Fibroblast of skin of right quadriceps (primary cell): ENCODE results near the gene DAG1.

ENCODE experiments used
- DNase-seq: peaks from one replicate; pipeline ENCODE4 v3.0.0-alpha.2; 2013

The DAG1 gene

DNA sequence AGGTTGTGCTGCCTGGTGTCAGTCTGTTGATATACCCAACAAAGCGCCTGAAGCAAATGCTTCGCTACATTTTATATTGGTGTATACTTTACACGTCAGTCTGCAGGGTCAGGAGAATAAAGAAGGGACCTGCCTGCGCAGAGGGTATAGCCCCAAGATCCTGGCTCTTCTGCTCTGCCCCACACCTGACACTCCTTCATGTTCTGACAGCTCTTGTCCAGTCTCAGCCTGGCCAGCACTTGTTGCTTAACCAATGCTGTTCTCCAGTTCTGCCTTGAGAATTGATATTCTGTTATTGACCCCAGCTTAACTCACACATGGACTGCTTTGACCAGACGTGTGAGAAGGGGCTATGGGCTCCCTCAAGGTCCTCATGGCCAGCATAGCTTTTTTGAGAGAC lies 48.4 kb downstream of the DAG1 start:
- DNase-seq: no peak

DNA sequence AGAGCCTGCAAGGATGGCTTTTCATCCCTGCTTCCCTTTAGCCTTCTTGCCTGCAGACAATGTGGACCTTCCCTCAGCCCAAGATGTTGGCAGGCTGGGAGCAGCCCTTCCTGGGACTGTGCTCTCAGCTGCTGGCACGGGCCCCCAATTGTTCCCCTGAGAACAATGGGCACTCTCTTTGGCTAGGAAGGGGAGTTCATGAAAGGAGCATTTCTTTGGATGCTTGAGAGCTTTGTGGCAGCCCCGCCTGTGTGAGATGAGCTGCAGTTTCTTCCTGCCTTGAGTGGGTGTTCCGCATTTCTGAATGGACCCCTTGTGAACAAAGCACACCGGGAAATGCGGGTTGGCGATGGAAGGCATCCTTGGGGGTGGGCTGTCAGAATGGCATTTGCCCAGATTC lies 49.2 kb downstream of the DAG1 start:
- no peak for DNase-seq

DNA sequence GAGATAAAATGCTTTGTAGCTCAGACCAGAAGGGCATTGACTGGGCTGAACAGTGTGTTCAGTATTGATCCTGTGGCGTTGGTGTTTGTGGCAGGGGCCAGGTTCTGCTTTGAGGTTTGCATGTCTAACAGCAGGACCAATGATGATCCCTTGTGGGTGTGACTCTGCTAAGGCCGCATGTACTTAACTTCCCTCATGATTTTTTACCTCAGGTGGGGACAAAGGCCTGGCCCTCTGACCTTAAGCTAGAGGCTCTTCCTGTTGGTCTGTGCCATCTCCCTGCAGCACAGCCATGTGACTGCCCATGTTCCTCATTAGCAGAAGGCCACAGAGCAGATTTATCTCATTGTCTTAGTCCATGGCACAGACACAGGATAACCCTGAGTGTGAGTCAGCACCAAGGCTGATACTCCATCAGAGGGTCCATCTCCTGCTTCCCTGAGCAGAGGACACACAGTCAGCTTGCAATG lies 49.9 kb downstream of the DAG1 start:
- DNase-seq: no peak

DNA sequence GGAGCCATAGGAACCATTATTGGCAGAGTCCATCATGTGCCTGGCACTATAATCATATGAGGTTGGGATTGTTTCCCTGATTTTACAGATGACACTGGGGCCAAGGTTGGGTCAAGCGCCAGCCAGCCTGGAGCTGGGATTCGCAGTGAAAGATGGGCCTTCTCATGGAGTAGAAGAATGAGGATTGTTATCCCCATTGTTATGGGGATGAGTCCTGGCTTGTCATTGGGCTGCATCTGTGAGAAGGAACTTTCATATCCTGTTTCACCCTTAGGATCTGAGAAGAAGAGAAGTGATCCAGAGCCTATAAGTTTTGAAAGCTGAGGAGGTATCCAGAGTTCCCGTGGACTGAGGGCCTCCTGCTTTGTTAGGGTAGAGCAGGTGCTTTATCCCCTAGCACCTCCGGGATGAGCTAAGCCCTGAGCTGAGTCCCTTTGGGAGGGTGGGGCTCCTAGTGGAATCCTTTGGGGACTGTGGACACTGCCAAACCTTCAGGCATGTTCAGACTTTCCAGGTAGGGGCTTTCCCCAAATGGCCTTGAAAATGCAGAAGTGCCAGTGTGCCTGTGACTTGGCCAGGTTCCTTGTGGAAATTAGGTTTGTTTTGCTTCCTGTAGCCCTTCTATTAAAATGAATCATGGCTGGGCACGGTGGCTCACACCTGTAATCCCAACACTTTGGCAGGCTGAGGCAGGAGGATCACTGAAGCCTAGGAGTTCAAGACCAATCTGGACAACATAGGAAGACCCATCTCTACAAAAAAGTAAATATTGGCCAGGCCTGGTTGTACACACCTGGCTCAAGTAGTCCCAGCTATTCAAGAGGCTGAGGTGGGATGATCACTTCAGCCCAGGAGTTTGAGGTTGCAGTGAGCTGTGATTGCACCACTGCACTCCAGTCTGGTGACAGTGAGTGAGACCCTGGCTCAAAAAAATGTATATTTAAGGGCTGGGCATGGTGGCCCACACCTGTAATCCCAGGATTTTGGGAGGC lies 54.0 kb downstream of the DAG1 start:
- DNase-seq: no peak

DNA sequence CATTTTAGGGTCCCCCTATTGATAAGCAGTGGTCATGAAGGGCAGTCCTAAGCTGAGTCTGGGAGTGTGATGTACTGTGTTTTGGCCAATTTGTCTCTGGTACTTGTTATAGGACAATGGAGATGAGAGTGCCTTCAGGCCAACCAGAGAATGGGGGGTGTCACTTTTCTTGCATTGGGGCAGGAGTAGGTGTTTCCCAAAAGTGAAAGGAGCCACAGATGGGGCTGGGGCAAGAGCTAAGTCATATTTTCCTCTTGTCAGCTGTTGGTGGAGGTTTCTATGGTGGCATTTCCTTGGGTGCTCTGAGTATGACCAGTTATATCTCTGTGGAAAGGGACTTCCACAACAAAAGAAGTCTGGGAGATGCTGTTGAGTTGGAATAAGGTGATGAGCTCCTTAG lies 59.5 kb downstream of the DAG1 start:
- DNase-seq: no peak

DNA sequence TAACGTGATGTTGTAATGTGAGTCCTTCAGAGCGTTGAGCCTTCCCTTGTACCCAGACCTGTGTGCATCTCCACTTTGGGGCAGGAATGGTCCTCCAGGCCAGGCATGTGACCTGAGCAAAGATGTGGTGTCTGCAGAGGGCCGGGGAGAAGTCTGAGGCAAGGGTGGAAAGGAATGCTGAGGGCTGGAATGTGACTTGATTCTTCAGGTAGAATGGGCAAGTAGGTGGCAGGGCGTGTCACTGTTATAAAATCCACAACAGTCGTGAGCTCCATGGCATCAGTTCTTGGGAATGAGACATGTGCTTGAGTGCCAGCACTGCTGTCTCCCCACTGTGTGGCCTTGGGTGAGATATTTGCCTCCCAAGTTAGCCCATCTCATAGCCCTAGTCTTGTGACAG lies 60.2 kb downstream of the DAG1 start:
- no peak for DNase-seq

DNA sequence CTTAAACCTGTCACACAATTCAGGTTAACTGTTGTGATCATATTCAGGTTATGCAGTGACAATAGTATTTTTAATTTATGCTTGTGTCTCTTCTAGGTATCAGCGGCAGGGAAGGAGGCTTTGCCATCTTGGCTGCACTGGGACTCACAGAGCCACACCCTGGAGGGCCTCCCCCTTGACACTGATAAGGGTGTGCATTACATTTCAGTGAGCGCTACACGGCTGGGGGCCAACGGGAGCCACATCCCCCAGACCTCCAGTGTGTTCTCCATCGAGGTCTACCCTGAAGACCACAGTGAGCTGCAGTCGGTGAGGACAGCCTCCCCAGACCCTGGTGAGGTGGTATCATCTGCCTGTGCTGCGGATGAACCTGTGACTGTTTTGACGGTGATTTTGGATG lies 60.6 kb downstream of the DAG1 start:
- DNase-seq: no peak

DNA sequence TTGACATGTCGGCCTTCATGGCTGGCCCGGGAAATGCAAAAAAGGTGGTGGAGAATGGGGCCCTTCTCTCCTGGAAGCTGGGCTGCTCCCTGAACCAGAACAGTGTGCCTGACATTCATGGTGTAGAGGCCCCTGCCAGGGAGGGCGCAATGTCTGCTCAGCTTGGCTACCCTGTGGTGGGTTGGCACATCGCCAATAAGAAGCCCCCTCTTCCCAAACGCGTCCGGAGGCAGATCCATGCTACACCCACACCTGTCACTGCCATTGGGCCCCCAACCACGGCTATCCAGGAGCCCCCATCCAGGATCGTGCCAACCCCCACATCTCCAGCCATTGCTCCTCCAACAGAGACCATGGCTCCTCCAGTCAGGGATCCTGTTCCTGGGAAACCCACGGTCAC lies 61.2 kb downstream of the DAG1 start:
- DNase-seq: no peak

DNA sequence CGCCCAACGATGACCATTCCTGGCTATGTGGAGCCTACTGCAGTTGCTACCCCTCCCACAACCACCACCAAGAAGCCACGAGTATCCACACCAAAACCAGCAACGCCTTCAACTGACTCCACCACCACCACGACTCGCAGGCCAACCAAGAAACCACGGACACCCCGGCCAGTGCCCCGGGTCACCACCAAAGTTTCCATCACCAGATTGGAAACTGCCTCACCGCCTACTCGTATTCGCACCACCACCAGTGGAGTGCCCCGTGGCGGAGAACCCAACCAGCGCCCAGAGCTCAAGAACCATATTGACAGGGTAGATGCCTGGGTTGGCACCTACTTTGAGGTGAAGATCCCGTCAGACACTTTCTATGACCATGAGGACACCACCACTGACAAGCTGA lies 61.6 kb downstream of the DAG1 start:
- no peak for DNase-seq

DNA sequence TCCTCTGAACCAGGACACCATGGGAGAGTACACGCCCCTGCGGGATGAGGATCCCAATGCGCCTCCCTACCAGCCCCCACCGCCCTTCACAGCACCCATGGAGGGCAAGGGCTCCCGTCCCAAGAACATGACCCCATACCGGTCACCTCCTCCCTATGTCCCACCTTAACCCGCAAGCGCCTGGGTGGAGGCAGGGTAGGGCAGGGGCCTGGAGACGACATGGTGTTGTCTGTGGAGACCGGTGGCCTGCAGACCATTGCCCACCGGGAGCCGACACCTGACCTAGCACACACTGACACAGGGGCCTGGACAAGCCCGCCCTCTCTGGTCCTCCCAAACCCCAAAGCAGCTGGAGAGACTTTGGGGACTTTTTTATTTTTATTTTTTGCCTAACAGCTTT lies 63.0 kb downstream of the DAG1 start:
- DNase-seq: no peak

DNA sequence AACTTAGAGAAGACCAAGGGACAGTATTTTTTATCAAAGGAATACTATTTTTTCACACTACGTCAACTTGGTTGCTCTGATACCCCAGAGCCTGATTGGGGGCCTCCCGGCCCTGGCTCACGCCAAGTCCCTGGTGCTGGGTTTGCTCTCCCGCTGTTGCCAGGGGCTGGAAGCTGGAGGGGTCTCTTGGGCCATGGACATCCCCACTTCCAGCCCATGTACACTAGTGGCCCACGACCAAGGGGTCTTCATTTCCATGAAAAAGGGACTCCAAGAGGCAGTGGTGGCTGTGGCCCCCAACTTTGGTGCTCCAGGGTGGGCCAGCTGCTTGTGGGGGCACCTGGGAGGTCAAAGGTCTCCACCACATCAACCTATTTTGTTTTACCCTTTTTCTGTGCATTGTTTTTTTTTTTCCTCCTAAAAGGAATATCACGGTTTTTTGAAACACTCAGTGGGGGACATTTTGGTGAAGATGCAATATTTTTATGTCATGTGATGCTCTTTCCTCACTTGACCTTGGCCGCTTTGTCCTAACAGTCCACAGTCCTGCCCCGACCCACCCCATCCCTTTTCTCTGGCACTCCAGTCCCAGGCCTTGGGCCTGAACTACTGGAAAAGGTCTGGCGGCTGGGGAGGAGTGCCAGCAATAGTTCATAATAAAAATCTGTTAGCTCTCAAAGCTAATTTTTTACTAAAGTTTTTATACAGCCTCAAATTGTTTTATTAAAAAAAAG lies 63.9 kb downstream of the DAG1 start:
- no peak for DNase-seq

DNA sequence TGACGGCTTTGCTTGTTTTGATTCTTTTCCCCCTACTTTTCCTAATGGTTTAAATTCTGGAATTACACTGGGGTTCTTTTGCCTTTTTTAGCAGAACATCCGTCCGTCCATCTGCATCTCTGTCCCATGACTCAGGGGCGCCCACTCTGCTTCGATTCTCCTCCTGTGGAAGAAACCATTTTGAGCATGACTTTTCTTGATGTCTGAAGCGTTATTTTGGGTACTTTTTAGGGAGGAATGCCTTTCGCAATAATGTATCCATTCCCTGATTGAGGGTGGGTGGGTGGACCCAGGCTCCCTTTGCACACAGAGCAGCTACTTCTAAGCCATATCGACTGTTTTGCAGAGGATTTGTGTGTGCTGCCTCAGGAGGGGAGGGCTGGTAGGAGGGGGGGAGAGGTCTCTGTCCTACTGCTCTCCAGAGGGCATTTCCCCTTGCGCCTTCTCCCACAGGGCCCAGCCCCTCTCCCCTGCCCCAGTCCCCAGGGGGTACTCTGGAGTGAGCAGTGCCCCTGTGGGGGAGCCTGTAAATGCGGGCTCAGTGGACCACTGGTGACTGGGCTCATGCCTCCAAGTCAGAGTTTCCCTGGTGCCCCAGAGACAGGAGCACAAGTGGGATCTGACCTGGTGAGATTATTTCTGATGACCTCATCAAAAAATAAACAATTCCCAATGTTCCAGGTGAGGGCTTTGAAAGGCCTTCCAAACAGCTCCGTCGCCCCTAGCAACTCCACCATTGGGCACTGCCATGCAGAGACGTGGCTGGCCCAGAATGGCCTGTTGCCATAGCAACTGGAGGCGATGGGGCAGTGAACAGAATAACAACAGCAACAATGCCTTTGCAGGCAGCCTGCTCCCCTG lies 64.7 kb downstream of the DAG1 start:
- DNase-seq: no peak

DNA sequence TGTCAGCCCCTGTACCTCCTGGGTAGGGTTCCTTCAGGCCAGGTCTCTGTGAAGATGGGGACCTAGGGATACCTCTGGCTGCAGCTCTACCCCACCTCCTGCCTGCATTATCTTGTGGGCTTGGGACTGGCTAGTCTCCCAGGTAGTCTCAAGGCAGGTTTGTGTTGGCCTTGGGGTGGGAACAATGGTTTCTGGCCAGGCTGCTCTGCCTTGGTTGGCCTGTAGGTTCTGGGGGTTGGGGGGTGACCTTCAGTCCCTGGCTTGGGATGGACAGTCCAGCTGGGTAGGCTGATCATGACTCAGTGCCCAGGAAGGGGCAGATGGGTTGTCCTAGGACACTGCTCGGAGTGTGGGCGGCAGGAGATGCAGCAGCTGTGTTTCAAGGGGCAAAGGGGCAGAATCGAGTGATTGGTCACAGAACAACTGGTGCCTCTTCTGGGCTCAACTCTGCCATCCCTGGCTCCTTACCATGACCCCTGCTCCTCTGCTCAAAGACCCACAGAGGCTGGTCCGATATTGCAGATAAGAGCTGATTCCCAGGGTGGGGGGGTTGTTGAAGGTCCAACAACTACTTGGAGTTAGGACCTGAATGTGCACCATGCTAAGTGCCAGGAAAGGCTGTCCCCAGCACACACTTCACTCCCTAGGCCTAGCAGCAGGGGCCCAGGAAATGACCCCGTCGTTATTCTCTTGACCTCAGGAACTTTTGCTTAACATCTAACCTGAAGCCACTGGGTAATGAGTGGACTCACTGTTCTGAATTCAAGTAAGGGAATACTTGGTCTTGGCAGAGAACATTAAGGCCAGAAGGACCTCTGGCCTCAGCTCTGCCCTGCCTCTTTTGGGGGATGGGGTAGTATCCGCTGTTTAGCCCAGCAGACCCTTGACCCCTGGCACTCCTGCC lies 66.2 kb downstream of the DAG1 start:
- no peak for DNase-seq

DNA sequence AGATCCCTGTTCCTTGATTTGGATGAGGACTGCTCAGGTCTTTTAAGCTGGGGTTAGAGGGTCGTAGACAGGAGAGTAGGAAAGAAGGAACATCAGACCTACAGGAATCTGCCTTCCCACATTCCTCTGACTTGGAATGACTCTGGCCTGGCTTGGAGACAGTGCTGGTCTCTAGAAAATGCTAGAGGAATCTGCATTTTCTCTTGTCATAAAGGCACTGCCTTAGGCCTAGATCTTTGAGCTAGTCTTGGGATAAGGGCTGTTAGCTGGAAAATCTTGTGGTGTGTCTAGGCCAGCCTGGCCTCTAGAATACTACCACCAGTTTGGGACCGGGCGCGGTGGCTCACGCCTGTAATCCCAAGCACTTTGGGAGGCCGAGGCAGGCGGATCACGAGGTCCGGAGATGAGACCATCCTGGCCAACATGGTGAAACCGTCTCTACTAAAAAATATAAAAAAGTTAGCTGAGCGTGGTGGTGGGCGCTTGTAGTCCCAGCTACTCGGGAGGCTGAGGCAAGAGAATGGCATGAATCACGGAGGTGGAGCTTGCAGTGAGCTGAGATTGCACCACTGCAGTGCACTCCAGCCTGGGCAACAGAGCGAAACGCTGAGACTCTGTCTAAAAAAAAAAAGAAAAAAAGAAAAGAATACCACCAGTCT lies 66.9 kb downstream of the DAG1 start:
- no peak for DNase-seq

DNA sequence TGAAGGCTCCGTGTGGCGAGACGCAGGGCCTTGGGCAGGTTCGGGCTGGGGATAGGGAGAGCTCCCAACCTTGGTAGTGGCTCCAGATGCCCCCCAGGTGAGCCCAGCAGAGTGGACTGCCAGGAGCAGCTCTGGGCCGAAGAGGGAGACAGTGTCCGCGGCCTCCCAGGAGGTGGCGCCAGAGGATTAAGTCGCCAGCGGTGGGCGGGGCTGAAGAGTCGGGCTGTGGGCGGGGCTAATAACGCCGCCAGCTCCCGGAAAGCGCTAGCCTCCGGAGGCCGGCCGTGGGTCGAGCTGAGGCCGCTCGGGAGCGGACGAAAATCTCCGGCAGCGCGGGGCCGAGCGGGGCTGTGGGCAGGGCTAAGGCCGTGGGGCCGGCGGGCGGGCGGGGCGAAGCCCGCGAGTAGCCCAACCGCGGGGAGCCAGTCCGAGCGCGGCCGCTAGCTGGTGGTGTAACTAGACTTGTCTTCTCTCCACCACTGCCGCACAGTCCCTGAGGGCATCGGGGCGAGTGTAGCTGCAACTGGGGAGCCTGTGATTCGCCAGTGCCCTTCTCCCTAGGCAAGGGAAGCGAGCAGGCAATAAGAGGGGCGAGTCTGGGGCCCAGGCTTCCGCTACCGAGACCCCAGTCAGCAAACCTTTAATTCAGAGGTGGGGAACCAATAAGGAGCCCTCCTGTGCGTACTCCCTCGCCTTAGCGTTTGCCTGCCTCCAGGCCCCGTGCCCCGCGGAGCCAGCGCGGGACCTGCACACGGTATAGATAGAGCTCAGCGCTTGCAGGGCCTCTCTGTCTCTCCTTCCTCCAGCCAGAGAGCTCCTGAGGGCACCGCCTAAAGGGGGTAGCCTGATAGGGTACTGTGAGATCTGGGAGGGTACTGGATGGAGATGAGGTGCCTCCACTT lies 69.8 kb downstream of the DAG1 start:
- DNase-seq: peak; percentile 90

DNA sequence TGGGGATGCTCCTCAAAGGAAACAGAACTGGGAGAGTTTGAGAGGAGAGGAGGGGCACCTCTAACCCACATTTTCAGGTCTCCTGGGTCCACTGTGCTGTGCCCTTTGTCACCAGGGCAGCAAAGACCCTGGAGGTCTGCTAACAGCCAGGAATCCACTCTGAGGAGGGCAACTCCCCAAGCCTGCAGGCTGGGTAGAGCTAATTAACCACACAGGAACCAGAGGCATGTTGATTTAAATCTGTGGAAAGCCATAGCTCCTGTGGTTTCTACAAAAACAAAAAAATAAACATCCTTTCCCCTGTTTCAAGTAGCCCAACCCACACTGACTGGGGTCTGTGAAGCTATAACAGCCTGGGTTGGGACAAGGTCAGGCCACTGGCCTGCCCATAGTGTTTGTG lies 82.0 kb downstream of the DAG1 start:
- DNase-seq: no peak

DNA sequence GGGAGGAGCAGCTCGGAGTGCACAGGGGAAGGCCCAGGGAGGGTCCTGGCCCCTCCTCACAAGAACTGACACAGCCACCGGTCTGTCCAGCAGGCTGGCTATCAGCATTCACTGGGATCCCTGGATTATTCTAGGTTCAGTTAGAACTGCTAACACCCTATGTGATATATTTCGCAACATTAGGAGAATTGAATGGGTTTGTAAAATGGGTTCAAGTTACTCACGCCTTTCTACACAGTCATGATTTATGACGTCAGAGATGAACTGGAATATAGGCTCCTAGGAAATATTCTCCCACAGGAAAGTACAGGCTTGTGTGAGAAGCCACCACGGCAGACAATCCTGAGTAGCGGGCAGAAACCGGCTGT lies 83.2 kb downstream of the DAG1 start:
- DNase-seq: peak; percentile 54

DNA sequence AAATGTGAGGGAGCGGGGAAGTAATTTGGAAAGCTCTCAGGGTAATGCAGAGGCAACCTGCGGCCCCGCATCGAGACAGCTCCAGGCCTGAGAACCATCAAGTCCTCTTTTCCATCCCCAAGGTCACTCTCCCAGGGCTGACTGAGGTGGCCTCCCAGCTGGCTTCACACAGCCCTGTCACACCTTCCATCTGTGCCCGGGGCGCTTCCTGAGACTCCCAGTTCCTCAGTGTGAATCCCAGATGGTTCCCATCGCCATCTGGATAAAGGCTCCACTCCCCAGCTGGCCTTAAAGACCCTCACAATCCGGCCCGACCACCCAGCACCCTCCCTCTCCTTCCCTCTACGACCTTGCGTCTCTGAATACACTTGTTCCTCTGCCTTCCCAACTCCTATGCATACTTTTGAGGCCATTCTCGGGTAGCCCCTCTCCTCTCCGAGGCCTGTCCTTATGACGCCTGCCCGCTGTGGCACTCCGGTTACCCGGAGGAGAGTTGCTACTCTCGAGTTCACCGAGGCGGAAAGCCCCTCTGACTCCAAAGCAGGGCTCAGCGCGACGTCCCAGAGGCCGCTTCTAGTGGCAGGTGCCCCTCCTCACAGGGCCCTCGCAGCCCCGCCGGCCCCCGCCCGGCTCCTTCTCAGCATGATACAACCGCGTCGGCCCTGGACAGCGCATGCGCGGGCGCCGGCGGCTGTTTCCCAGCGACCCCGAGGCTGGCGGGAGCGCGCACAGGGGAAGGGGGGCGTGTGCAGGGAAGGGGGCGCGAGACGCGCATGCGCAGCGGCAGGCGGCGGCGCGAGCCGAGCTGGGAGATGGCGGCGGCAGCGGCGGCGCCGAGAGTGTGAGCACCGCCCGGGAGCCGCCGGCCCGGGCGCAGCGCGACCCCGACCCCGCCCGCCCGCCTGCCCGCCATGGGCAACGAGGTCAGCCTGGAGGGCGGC lies 83.9 kb downstream of the DAG1 start, which contains the start of gene BSN:
Gene BSN, plus strand, starts transcription at position 786 of the 941 bp plus-strand sequence. Its CDS starts 126 bp downstream, at position 912.
- peak; percentile 89 for DNase-seq

DNA sequence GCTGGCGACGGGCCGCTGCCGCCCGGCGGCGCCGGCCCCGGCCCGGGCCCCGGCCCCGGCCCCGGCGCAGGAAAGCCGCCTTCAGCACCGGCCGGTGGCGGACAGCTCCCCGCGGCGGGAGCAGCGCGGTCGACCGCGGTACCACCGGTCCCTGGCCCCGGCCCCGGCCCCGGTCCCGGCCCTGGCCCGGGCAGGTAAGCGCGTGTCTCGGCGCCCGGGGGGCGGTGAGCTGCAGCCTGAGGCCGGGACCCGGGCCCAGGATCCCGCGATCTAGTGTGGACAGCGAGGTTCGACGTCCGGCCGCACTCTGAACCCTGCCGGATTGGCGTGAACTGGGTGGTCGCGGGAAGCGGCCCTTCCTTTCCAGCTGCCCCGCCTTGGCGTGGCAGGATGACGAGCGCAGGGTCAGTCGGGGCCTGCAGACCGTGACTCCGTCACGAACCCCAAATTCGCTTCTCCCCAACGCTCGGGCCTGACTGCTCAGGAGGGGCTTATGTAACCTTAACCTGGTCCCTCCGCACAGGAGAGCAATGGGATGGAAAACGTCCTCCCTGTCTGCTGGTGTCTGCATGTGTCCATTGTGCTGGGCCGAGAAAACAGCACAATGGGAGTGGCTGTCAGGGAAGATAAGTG lies 84.7 kb downstream of the DAG1 start:
- DNase-seq: no peak
